Glutamatergic neuron (in vitro differentiated cells): ENCODE measurements around the gene POLR1H. TPM values are rescaled to one million over a fixed set of nuclear protein-coding genes. Genes with fewer than 3 reads are reported as not detected.

Experiments
- DNase-seq: peaks from one replicate; pipeline ENCODE4 v3.0.0; 2022
- H3K27ac Mint-ChIP-seq: one replicate; pipeline ENCODE4 v1.8.0; 2020; ENCODE audit warnings: mild to moderate bottlenecking, mixed read lengths, inconsistent platforms; ENCODE audit not compliant: unreplicated experiment
- H3K27me3 Mint-ChIP-seq: one replicate; pipeline ENCODE4 v1.8.0; 2020; ENCODE audit warnings: mild to moderate bottlenecking, moderate library complexity, mixed read lengths, inconsistent platforms; ENCODE audit not compliant: unreplicated experiment
- H3K36me3 Mint-ChIP-seq: one replicate; pipeline ENCODE4 v1.8.0; 2020; ENCODE audit warnings: mild to moderate bottlenecking, mixed read lengths, inconsistent platforms; ENCODE audit not compliant: unreplicated experiment
- H3K4me1 Mint-ChIP-seq: one replicate; pipeline ENCODE4 v1.8.0; 2020; ENCODE audit warnings: mild to moderate bottlenecking, low read depth, mixed read lengths, inconsistent platforms; ENCODE audit not compliant: unreplicated experiment
- H3K4me3 Mint-ChIP-seq: one replicate; pipeline ENCODE4 v1.8.0; 2020; ENCODE audit warnings: mild to moderate bottlenecking, mixed read lengths, inconsistent platforms; ENCODE audit not compliant: unreplicated experiment
- H3K9me3 Mint-ChIP-seq: one replicate; pipeline ENCODE4 v1.8.0; 2020; ENCODE audit warnings: mild to moderate bottlenecking, moderate library complexity, mixed read lengths, inconsistent platforms; ENCODE audit not compliant: unreplicated experiment
- CTCF ChIP-seq: fragments of 200-600 bp; sonication (generic); IDR thresholded peaks from one replicate; pipeline ENCODE4 v1.5.0; 2021; ENCODE audit not compliant: partially characterized antibody, unreplicated experiment
- total RNA-seq: library from RNA; stranded (reverse); fragmentation: NEBNext Ultra II Directional; extraction: Animal tissue kit (Norgen Biotek cat#: 25700); gene quantifications from one replicate; pipeline ENCODE4 v1.2.1, GENCODE V29; 2021; ENCODE audit not compliant: unreplicated experiment

The POLR1H gene
- total RNA-seq, 1 donor from 2014 or later, result 17.0 TPM

GRCh38 chr6:30073489-30074235 lies 12.6 kb downstream of the POLR1H start:
- Mint-ChIP-seq H3K36me3 (peaks cover 22% of the 10 kb centered on the region), H3K4me1 (peaks cover 14% of the 10 kb centered on the region), H3K27ac (no peak overlapping the region)

GRCh38 chr6:30074331-30075093 lies 13.4 kb downstream of the POLR1H start:
- Mint-ChIP-seq H3K4me1 (peaks cover 14% of the 10 kb centered on the region), H3K27me3 (peaks cover 25% of the 10 kb centered on the region), H3K36me3 (peaks cover 22% of the 10 kb centered on the region), H3K4me3 (peak overlapping the region; percentile 83), H3K27ac (no peak overlapping the region), H3K9me3 (peaks cover 8% of the 10 kb centered on the region)
- TF ChIP-seq CTCF, result no peak
- DNase-seq, result peak; percentile 28

More at GRCh38 chr6:30073489-30074235, 12.6 kb downstream of the POLR1H start:
- peak overlapping the region; percentile 72 for H3K4me3 Mint-ChIP-seq
- no peak for TF ChIP-seq CTCF
- H3K27me3 Mint-ChIP-seq, result peaks cover 25% of the 10 kb centered on the region
- DNase-seq, result no peak
- peaks cover 8% of the 10 kb centered on the region for H3K9me3 Mint-ChIP-seq

- Mint-ChIP-seq H3K9me3 (peaks cover 8% of the 10 kb centered on the region), H3K36me3 (peaks cover 19% of the 10 kb centered on the region), H3K4me3 (peak within 1 kb of the TSS; percentile 91), H3K4me1 (peaks cover 12% of the 10 kb centered on the region), H3K27me3 (peaks cover 22% of the 10 kb centered on the region), H3K27ac (no peak within 1 kb of the TSS)
- DNase-seq, result peak; percentile 64
- TF ChIP-seq CTCF, result no peak
Observed at GRCh38 chr6:30075094-30075789, 14.2 kb downstream of the POLR1H start, which contains the start of gene RNF39. TSS of gene RNF39 (minus strand) at chr6:30075769. CDS start at chr6:30075585, 184 bp downstream.

- H3K27me3 Mint-ChIP-seq, result peaks cover 18% of the 10 kb centered on the region
- TF ChIP-seq CTCF, result peak; percentile 47
Observed at GRCh38 chr6:30075790-30076732, 15.0 kb downstream of the POLR1H start.

More at GRCh38 chr6:30075790-30076732, 15.0 kb downstream of the POLR1H start:
- Mint-ChIP-seq H3K36me3 (peaks cover 18% of the 10 kb centered on the region), H3K4me1 (peaks cover 7% of the 10 kb centered on the region), H3K27ac (no peak overlapping the region), H3K9me3 (peaks cover 7% of the 10 kb centered on the region), H3K4me3 (peak overlapping the region; percentile 91)
- DNase-seq, result no peak
